ENCODE measurements around the gene LHFPL6.

DNA sequence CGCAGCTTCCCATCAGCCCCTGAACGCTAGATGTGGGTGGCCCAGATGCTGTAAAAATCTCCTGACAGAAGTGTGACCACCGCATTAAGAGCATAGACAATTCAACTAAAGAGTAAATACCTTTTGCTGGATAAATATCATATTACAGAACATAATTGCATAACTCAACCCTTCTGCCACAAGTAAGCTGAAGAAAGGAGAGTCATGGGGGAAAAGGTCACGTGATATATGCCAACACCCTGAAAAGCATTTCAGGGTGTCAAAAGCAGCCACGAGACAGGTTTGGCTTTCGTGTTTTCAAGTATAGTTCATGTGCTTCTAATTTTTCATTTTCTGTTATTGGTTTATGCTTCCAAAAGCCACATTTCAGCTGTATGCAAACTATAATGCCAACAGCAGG, 71.3 kb downstream of the LHFPL6 start:
- TF ChIP-seq, protein P1, sequence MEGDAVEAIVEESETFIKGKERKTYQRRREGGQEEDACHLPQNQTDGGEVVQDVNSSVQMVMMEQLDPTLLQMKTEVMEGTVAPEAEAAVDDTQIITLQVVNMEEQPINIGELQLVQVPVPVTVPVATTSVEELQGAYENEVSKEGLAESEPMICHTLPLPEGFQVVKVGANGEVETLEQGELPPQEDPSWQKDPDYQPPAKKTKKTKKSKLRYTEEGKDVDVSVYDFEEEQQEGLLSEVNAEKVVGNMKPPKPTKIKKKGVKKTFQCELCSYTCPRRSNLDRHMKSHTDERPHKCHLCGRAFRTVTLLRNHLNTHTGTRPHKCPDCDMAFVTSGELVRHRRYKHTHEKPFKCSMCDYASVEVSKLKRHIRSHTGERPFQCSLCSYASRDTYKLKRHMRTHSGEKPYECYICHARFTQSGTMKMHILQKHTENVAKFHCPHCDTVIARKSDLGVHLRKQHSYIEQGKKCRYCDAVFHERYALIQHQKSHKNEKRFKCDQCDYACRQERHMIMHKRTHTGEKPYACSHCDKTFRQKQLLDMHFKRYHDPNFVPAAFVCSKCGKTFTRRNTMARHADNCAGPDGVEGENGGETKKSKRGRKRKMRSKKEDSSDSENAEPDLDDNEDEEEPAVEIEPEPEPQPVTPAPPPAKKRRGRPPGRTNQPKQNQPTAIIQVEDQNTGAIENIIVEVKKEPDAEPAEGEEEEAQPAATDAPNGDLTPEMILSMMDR (IDR thresholded peaks at IDR 0.05; ENCODE audit: insufficient read depth, low read depth, low read length): no peak
- no peak for TF ChIP-seq EZH2 (IDR thresholded peaks at IDR 0.05; ENCODE audit: insufficient read depth, low read length)

Measured in astrocyte (in vitro differentiated cells and primary cell).